Spleen (tissue), 11 donors: Measurements from ENCODE around the gene SEPSECS. TPM values are rescaled to one million over a fixed set of nuclear protein-coding genes. Genes with fewer than 3 reads are reported as not detected.

ENCODE experiments used
- DNase-seq: peaks from one replicate; pipeline ENCODE4 v3.0.0-alpha.2; 2020
- H3K27ac ChIP-seq, 8 donors: fragments of 200-600 bp; sonication (generic) in 7 of 8; 1 replicate in 4 of 8; 2 replicates in 4 of 8; pipeline versions ENCODE4 v1.5.0 to v1.8.0; 2016 to 2021; ENCODE audit warnings: inconsistent platforms in 4 of 8, mild to moderate bottlenecking in 4 of 8, moderate library complexity in 1 of 8
- H3K27me3 ChIP-seq, 7 donors: fragments of 200-600 bp; sonication (generic) in 6 of 7; replicated peaks in 1 of 7; 1 replicate in 4 of 7; 2 replicates in 3 of 7; pipeline versions ENCODE4 v1.5.0 to v1.8.0; 2016 to 2021; ENCODE audit warnings: inconsistent platforms in 3 of 7, mild to moderate bottlenecking in 1 of 7
- H3K36me3 ChIP-seq, 6 donors: fragments of 200-600 bp; sonication (generic) in 5 of 6; 1 replicate in 4 of 6; 2 replicates in 2 of 6; pipeline versions ENCODE4 v1.5.0 to v1.8.0; 2016 to 2021; ENCODE audit warnings: inconsistent platforms in 2 of 6
- H3K4me1 ChIP-seq, 6 donors: fragments of 200-600 bp; sonication (generic) in 5 of 6; 1 replicate in 3 of 6; 2 replicates in 3 of 6; pipeline versions ENCODE4 v1.5.0 to v1.8.0; 2016 to 2021; ENCODE audit warnings: inconsistent platforms in 3 of 6
- H3K4me3 ChIP-seq, 8 donors: fragments of 200-600 bp; sonication (generic) in 7 of 8; 1 replicate in 4 of 8; 2 replicates in 4 of 8; pipeline versions ENCODE4 v1.5.0 to v1.8.0; 2016 to 2021; ENCODE audit warnings: inconsistent platforms in 4 of 8, mild to moderate bottlenecking in 4 of 8, moderate library complexity in 2 of 8
- H3K9me3 ChIP-seq, 8 donors: fragments of 200-600 bp; sonication (generic) in 7 of 8; 1 replicate in 4 of 8; 2 replicates in 4 of 8; pipeline versions ENCODE4 v1.5.0 to v1.8.0; 2016 to 2021; ENCODE audit warnings: inconsistent platforms in 4 of 8
- CTCF ChIP-seq, 11 experiments: fragments of 200-600 bp in 7 of 11; fragments of 450-650 bp in 4 of 11; sonication (generic) in 4 of 11; IDR thresholded peaks in 8 of 11; conservative IDR thresholded peaks in 3 of 11; 1 replicate in 7 of 11; 2 replicates in 4 of 11; pipeline versions ENCODE4 v1.4.0 to v1.8.0; 2016 to 2021; ENCODE audit warnings: antibody characterized with exemption in 11 of 11, inconsistent platforms in 4 of 11, mild to moderate bottlenecking in 1 of 11
- POLR2A ChIP-seq, 3 donors: fragments of 450-650 bp; IDR thresholded peaks; one replicate each; pipeline ENCODE4 v1.5.1; 2017; ENCODE audit warnings: antibody characterized with exemption in 3 of 3, mild to moderate bottlenecking in 1 of 3
- POLR2AphosphoS5 ChIP-seq, 3 donors: sonication (generic); formaldehyde crosslinking; IDR thresholded peaks; one replicate each; pipeline ENCODE4 v1.5.1; 2017; ENCODE audit warnings: antibody characterized with exemption in 3 of 3
- WGBS, 5 donors: extraction: QIAGEN DNeasy Blood & Tissue Kit in 3 of 5; methylation state at CpG; one replicate each; pipeline versions ENCODE4 v1.1.5 to v1.1.7; 2013 to 2018; 5-methylcytosine and 5-hydroxymethylcytosine counted together
- intact Hi-C: fragments of 100-400 bp; cut with DNase I; formaldehyde crosslinking; loops from one replicate; pipeline ENCODE4 v1.15.0; 2023; ENCODE audit warnings: low total_unique reads
- polyA plus RNA-seq, 3 donors: library from polyadenylated mRNA; stranded (reverse); fragments of 200-250 nt; gene quantifications; one replicate each; pipeline ENCODE4 v1.2.1, GENCODE V29; 2013
- total RNA-seq, 7 donors: library from RNA; depleted of rRNA in 3 of 7; stranded (reverse); fragments of >200 nt in 3 of 7; fragmentation: NEBNext Ultra II Directional in 4 of 7; extraction: Animal tissue kit (Norgen Biotek cat#: 25700) in 4 of 7; gene quantifications; one replicate each; pipeline versions ENCODE4 v1.1.0 to v1.2.1, GENCODE V29; 2016 to 2021
- donor health status: healthy with polysubstance abuse.
- donor health status: DM: no; HTN: no; CAD: no; lungs with moderate emphysema.
- donor health status: DM: no; HTN: no; CAD: no.
- donor health status: Bipolar disorder and iron deficiency.
- donor health status: healthy.
- donor health status: DM: no; HTN: no; CAD: no.
- donor health status: DM: yes; HTN: yes; CAD: no.

Gene SEPSECS
- total and polyA plus RNA-seq, 10 donors, result 4.8 to 15.2 (median 11.3) TPM

GRCh38 chr4:25141592-25141991, 18.7 kb downstream of the SEPSECS start:
- no peak for DNase-seq
- peaks cover 0 to 9% (median 4%) of the 10 kb centered on the region in 8 donors for H3K9me3 ChIP-seq
- no peak for TF ChIP-seq POLR2AphosphoS5 (IDR thresholded peaks at IDR 0.05)
- no peak for TF ChIP-seq POLR2A (IDR thresholded peaks at IDR 0.05)
- TF ChIP-seq CTCF (IDR thresholded peaks at IDR 0.05 in 8 of 11, conservative IDR thresholded peaks at IDR 0.05 in 3 of 11), result no peak
- no peak overlapping the region for H3K4me3 ChIP-seq
- intact Hi-C loops, result no loop called here
- no peaks in the 10 kb centered on the region for H3K4me1 ChIP-seq
- no peaks in the 10 kb centered on the region for H3K27me3 ChIP-seq
- no peak overlapping the region for H3K27ac ChIP-seq
- 81 to 95% (median 92%) methylated on average over 4 of the region's 4 CpGs for WGBS, 5 donors
- peaks cover 0 to 77% (median 8%) of the 10 kb centered on the region in 6 donors for H3K36me3 ChIP-seq

DNA sequence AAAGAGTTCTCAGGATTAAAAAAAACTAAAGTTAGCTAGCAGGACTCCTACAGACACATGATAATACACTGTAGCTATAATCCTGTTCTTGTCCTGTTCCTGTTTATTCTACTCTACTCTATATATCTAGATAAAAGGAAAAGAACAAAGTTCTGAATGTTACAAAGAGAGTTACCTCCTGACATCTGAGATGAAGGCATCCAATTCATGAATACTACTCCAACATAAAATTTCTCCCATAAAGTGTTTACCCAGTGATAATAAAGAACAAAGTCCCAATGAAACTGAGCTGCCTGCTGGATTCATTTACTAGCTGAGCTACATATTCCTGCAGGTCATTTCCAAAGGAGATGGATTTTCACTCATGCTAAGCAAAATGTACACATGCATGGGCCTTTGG, 27.1 kb downstream of the SEPSECS start:
- intact Hi-C loops, result no loop called here
- TF ChIP-seq POLR2A (IDR thresholded peaks at IDR 0.05), result no peak
- TF ChIP-seq CTCF (IDR thresholded peaks at IDR 0.05 in 8 of 11, conservative IDR thresholded peaks at IDR 0.05 in 3 of 11), result no peak
- Histone ChIP-seq H3K9me3 (peaks cover 0 to 12% (median 6%) of the 10 kb centered on the region in 8 donors), H3K4me3 (no peak overlapping the region), H3K4me1 (no peaks in the 10 kb centered on the region), H3K27ac (no peak overlapping the region), H3K27me3 (no peaks in the 10 kb centered on the region), H3K36me3 (peaks cover 0 to 47% (median 0%) of the 10 kb centered on the region in 6 donors)
- DNase-seq, result no peak

- intact Hi-C loops, result no loop called here
- no peak for DNase-seq
- H3K4me3 ChIP-seq, result no peak overlapping the region
- H3K27ac ChIP-seq, result no peak overlapping the region
- peaks cover 0 to 7% (median 4%) of the 10 kb centered on the region in 8 donors for H3K9me3 ChIP-seq
- H3K27me3 ChIP-seq, result no peaks in the 10 kb centered on the region
- H3K4me1 ChIP-seq, result no peaks in the 10 kb centered on the region
- TF ChIP-seq POLR2AphosphoS5 (IDR thresholded peaks at IDR 0.05) (no peak), POLR2A (IDR thresholded peaks at IDR 0.05) (no peak), CTCF (IDR thresholded peaks at IDR 0.05 in 8 of 11, conservative IDR thresholded peaks at IDR 0.05 in 3 of 11) (no peak)
- peaks cover 0 to 43% (median 4%) of the 10 kb centered on the region in 6 donors for H3K36me3 ChIP-seq
These were observed 28.3 kb downstream of the SEPSECS start for GRCh38 chr4:25131926-25132325.

DNA sequence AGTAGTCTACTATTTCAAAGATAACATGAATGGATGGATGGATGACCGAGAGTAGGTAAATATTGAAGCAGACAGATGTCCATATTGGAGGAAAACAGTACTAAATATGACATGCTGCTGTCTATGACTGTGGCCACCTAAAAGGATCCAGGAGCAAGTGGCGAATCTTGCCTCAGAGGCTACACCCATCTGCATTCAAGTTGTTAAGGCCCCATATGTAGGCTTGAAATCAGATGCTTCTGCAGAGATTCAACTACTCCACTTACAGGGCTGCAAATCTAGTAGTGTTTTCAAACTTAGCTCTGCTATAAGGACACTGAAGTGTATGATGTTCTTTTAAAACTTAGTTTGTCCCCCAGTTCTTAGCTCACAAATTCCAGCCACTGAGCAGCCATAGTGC, 28.9 kb downstream of the SEPSECS start:
- TF ChIP-seq POLR2AphosphoS5 (IDR thresholded peaks at IDR 0.05) (no peak), POLR2A (IDR thresholded peaks at IDR 0.05) (no peak), CTCF (IDR thresholded peaks at IDR 0.05 in 8 of 11, conservative IDR thresholded peaks at IDR 0.05 in 3 of 11) (no peak)
- no peak for DNase-seq
- Histone ChIP-seq H3K27ac (no peak overlapping the region), H3K4me3 (no peak overlapping the region), H3K9me3 (peaks cover 0 to 1% (median 0%) of the 10 kb centered on the region in 8 donors), H3K36me3 (peaks cover 0 to 45% (median 7%) of the 10 kb centered on the region in 6 donors), H3K27me3 (no peaks in the 10 kb centered on the region), H3K4me1 (no peaks in the 10 kb centered on the region)
- intact Hi-C loops, result no loop called here
- 88 to 99% (median 96%) methylated on average over 2 of the region's 2 CpGs for WGBS, 5 donors
